Effector CD8-positive, alpha-beta T cell (primary cell): ENCODE results near the gene ANGPTL3.
"Not testable (repeated sequence)": the region's sequence is repeated elsewhere in the genome, so short reads cannot be mapped to it uniquely, and the experiment has no call there.

Source experiments
- DNase-seq: peaks from one replicate; lab custom pipeline; 2025; lab: John Stamatoyannopoulos, UW
- total RNA-seq, 4 experiments: gene quantifications; one replicate each; lab custom pipeline; 2026; lab: John Stamatoyannopoulos, UW

ANGPTL3 gene, protein sequence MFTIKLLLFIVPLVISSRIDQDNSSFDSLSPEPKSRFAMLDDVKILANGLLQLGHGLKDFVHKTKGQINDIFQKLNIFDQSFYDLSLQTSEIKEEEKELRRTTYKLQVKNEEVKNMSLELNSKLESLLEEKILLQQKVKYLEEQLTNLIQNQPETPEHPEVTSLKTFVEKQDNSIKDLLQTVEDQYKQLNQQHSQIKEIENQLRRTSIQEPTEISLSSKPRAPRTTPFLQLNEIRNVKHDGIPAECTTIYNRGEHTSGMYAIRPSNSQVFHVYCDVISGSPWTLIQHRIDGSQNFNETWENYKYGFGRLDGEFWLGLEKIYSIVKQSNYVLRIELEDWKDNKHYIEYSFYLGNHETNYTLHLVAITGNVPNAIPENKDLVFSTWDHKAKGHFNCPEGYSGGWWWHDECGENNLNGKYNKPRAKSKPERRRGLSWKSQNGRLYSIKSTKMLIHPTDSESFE
- total RNA-seq = 0 reads per million in 4 experiments

DNA sequence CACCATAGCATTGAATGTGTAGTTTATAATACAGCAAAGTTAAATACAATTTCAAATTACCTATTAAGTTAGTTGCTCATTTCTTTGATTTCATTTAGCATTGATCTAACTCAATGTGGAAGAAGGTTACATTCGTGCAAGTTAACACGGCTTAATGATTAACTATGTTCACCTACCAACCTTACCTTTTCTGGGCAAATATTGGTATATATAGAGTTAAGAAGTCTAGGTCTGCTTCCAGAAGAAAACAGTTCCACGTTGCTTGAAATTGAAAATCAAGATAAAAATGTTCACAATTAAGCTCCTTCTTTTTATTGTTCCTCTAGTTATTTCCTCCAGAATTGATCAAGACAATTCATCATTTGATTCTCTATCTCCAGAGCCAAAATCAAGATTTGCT lies at the start of gene ANGPTL3:
ANGPTL3 (plus strand) TSS at position 240 of the 400 bp plus-strand sequence; CDS start at position 287, 47 bp downstream.
- no peak for DNase-seq

DNA sequence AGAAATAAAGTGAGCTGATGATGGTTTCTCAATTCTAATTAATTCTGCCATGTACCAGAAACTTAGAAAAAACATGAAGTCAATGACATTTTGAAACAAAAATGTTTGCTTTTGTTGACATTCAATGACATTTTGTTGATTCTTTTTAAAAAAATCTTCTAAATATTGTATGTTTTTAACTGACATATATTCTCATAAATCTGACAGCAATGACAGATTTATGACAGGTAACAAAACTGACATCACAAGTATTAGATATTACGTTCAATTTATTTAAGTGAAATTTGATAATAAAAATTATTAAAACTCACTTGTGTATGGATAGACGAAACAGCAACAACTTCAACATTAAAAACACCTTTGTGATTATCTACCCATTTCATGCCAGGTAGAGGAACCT lies 36.0 kb upstream of the ANGPTL3 start:
- no peak for DNase-seq

DNA sequence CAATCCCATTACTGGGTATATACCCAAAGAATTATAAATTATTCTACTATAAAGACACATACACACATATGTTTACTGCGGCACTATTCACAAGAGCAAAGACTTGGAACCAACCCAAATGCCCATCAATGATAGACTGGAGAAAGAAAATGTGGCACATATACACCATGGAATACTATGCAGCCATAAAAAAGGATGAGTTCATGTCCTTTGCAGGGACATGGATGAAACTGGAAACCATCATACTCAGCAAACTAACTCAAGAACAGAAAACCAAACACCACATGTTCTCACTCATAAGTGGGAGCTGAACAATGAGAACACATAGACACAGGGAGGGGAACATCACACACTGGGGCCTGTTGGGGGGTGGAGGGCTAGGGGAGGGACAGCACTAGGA lies 30.1 kb upstream of the ANGPTL3 start:
- DNase-seq = not testable (repeated sequence)

DNA sequence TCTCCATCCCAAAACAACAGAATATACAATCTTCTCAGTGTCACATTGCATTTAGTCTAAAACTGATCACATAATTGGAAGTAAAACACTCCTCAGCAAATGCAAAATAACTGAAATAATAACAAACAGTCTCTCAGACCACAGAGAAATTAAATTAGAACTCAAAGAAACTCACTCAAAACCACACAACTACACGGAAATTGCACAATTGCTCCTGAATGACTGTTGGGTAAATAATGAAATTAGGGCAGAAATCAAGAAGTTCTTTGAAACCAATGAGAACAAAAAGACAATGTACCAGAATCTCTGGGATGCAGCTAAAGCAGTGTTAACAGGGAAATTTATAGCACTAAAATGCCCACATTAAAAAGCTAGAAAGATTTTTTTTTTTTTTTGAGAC lies 29.4 kb upstream of the ANGPTL3 start:
- not testable (repeated sequence) for DNase-seq

GRCh38 chr1:62571517-62571916 lies 25.8 kb upstream of the ANGPTL3 start:
- DNase-seq = not testable (repeated sequence)

GRCh38 chr1:62572476-62572875 lies 24.8 kb upstream of the ANGPTL3 start:
- no peak for DNase-seq

DNA sequence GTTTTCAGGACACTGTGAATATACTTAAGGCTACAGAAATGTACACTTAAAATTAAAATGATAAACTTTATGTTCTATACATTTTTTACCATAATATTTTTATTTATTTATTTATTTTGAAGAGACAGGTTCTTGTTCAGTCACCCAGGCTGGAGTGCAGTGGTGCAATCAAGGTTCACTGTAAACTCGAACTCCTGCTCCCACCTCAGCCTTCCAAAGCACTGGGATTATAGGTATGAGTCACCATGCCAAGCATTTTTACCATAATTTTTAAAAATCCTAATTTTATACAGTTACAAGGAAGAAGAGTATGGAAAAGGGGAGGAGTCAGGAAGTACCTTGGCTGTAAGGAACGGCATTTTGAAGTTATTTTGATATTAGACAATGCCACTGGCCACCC lies 23.6 kb upstream of the ANGPTL3 start:
- no peak for DNase-seq

- no peak for DNase-seq
Observed at GRCh38 chr1:62585469-62586155, 11.7 kb upstream of the ANGPTL3 start.

DNA sequence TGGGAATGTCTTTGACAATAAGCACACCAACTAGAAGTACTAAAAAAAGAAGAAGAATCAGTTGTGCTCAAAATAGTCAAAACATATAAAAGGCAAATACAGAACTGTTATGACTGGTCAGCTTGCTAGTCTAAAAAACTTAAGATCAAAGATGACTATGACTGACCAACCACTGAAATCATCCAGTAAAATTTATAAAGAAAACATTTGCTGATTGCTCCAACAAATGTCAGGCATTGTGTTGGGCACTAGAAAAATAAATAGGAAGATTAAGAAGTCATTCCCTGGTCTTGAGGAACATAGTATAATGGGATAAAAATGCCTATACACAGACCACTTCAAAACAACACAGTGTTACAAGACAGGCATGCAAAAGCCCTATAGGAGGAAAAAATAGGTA lies 9.3 kb upstream of the ANGPTL3 start:
- DNase-seq = no peak

DNA sequence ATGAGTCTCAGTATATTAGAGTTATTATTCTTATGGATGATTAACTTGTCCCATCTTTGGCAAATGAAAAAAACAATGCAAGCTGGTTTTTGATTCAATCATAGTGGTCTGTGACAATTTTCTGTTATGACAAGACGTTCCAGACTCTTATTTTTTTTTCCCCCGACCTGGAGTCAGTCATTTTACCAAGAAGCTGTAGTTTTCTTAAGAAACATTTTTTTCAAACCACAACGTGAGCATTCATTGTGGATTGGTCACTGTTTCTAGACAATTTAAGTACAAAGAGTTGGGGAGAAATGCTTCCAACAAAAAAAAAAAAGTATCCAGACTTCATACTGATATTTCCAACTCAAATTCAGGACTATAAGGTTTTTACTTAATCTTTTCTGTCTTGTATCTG lies 8.0 kb upstream of the ANGPTL3 start:
- no peak for DNase-seq

- no peak for DNase-seq
Observed at GRCh38 chr1:62590255-62590969, 6.9 kb upstream of the ANGPTL3 start.

DNA sequence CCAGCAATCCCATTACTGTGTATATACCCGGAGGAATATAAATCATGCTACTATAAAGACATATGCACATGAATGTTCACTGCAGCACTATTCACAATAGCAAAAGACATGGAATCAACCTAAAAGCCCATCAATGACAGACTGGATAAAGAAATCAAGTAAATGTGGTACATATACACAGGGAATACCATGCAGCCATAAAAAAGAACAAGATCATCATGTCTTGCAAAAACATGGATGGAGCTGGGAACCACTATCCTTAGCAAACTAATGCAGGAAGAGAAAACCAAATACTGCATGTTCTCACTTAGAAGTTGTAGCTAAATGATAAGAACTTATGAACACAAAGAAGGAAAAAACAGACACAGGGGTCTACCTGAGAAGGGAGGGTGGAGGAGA lies 6.4 kb upstream of the ANGPTL3 start:
- no peak for DNase-seq

DNA sequence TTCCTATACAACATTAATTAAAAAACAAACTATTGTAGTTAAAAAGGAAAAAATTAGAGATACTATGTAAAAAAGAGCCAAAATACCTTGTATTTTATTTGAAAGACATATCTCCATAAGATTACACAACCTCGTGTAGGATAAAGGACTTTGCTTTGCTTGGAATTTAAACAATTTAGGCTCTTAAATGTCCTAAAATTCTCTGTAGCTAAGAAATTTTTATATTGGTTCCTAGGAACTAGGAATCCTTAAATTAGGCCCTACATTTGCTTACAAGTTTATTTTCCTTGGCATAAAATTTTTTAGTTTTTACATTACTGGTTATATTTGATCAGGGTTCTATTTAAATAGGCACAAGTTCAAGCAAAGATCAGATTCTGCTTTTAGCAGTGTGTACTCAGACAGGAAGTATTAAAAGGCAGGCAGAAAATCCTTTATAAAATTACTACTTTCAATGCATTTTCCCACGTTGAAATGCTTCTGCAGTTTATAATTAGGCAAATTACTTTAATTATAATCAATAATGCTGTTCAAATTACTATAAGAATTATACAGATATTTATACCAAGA lies 3.4 kb upstream of the ANGPTL3 start:
- DNase-seq = no peak

- no peak for DNase-seq
Observed at GRCh38 chr1:62595647-62596046, 1.7 kb upstream of the ANGPTL3 start.

- DNase-seq = no peak
Observed at GRCh38 chr1:62599044-62599443, 1.7 kb downstream of the ANGPTL3 start.

GRCh38 chr1:62601457-62601856 lies 4.1 kb downstream of the ANGPTL3 start:
- DNase-seq = no peak

DNA sequence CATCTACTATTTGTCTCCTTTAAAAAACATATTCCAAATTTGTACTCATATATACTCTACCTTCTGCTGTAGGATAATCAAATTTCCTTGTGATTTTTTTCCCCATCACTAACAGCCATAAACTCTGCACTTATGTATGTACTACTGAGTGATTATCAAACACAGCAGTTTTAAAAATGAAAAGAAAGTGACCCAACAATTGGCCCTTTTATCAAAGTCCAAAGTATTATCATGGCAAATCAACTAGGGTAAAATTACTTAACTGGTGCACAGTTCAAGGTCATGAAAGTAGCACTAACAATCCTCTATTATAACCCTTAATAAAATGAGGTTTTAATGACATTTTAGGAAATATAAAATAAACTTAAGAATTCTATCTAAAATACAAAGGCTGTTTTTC lies 11.6 kb downstream of the ANGPTL3 start:
- DNase-seq = no peak

GRCh38 chr1:62610588-62610987 lies 13.3 kb downstream of the ANGPTL3 start:
- DNase-seq = not testable (repeated sequence)

DNA sequence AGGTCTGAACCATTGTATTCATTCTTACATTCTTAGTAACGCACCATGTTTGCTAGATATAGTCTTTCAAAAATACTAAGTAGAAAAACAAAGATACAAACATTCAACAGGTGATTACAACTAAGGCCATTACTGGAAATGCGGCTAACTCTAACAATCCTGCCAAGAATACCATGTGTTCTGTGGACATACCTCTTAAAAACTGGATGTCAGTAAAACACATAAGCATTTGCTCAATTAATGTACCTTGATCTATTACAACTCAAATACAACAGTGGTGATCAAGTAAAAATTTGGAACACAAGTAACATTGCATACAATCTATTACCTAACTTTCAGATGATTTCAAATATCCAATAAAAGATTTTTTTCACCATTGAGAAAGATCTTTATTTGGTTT lies 15.4 kb downstream of the ANGPTL3 start:
- DNase-seq = no peak

GRCh38 chr1:62613325-62613727 lies 16.0 kb downstream of the ANGPTL3 start:
- no peak for DNase-seq

DNA sequence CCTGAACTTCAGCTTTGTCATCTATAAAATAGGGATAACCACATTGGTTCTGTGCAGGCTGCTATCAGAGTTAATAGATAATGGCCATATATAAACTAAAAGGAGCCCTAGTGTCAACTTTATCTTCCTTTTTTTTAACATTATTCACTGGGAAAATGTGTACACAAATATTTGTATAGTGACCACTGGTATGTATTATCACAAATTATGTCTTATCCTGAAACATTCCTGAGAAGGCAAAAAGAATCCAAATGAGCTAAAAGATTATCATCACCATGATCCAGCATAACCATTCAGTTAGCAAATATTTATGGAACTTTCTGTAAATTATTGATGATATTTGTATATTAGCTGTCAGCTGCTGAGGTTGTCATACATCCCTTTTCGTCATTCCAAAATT lies 16.6 kb downstream of the ANGPTL3 start:
- DNase-seq = no peak

DNA sequence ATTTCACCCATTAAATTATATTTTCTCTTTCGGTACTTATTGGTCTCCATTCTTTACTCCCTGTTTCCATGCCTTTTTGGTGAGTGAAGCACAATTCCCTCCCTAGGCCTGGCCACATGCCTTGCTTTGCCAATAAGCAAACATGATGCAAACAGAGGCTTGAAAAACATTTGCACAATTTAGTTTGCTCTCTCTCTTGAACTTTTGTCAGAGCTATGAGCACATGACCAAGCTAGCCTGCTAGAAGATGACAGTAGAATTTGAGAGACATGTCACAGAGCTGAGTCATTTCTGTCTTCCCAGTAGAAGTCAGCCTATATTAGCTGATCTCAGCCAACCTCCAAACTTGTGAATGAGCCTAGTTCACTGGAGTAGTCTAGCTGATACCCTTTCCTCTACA lies 24.6 kb downstream of the ANGPTL3 start:
- no peak for DNase-seq
